ENCODE data around the gene ERC2.

ERC2 gene

GRCh38 chr3:55724407-55724784 is 743.9 kb downstream of the ERC2 start:
- DNase-seq (ENCODE audit: low read depth), result no peak
- no peak overlapping the region for H3K4me3 ChIP-seq (ENCODE audit: control insufficient read depth, low read depth, low read length)
- no peak for TF ChIP-seq CTCF (conservative IDR thresholded peaks at IDR 0.05; ENCODE audit: control insufficient read depth, insufficient read depth, low read depth, low read length)

- no peak for DNase-seq (ENCODE audit: low read depth)
- no peak for TF ChIP-seq CTCF (conservative IDR thresholded peaks at IDR 0.05; ENCODE audit: control insufficient read depth, insufficient read depth, low read depth, low read length)
- no peak overlapping the region for H3K4me3 ChIP-seq (ENCODE audit: control insufficient read depth, low read depth, low read length)
Measured at GRCh38 chr3:55723653-55724406, 744.4 kb downstream of the ERC2 start.

- no peak overlapping the region for H3K4me3 ChIP-seq (ENCODE audit: control insufficient read depth, low read depth, low read length)
- peak; percentile 54 for TF ChIP-seq CTCF (conservative IDR thresholded peaks at IDR 0.05; ENCODE audit: control insufficient read depth, insufficient read depth, low read depth, low read length)
- DNase-seq (ENCODE audit: low read depth), result peak; percentile 35
Measured at GRCh38 chr3:55721716-55722484, 746.4 kb downstream of the ERC2 start.

- DNase-seq (ENCODE audit: low read depth), result peak; percentile 40
- no peak overlapping the region for H3K4me3 ChIP-seq (ENCODE audit: control insufficient read depth, low read depth, low read length)
- peak; percentile 26 for TF ChIP-seq CTCF (conservative IDR thresholded peaks at IDR 0.05; ENCODE audit: control insufficient read depth, insufficient read depth, low read depth, low read length)
Measured at GRCh38 chr3:55720614-55721013, 747.7 kb downstream of the ERC2 start.

GRCh38 chr3:55719508-55719907 is 748.8 kb downstream of the ERC2 start:
- DNase-seq (ENCODE audit: low read depth), result no peak
- no peak overlapping the region for H3K4me3 ChIP-seq (ENCODE audit: control insufficient read depth, low read depth, low read length)

GRCh38 chr3:55719006-55719405 is 749.3 kb downstream of the ERC2 start:
- TF ChIP-seq CTCF (conservative IDR thresholded peaks at IDR 0.05; ENCODE audit: control insufficient read depth, insufficient read depth, low read depth, low read length), result no peak
- H3K4me3 ChIP-seq (ENCODE audit: control insufficient read depth, low read depth, low read length), result no peak overlapping the region
- no peak for DNase-seq (ENCODE audit: low read depth)

More at GRCh38 chr3:55719508-55719907, 748.8 kb downstream of the ERC2 start:
- TF ChIP-seq CTCF (conservative IDR thresholded peaks at IDR 0.05; ENCODE audit: control insufficient read depth, insufficient read depth, low read depth, low read length), result no peak

Measured in fibroblast of mammary gland (primary cell).